Transverse colon (tissue), 4 donors: ENCODE measurements around the gene PDLIM7. TPM values are rescaled to one million over a fixed set of nuclear protein-coding genes. Genes with fewer than 3 reads are reported as not detected.
A peak's percentile ranks its signal among the peaks of the same experiment; 100 is the strongest.

Source experiments
- DNase-seq: peaks from one replicate; pipeline ENCODE4 v3.0.0-alpha.2; 2019
- H3K27ac ChIP-seq, 4 donors: fragments of 200-600 bp; sonication (generic); 2 replicates each; pipeline ENCODE4 v1.5.1; 2016 to 2018; ENCODE audit warnings: inconsistent platforms in 4 of 4
- H3K27me3 ChIP-seq: fragments of 200-600 bp; sonication (generic); 2 replicates; pipeline ENCODE4 v1.5.1; 2017; ENCODE audit warnings: inconsistent platforms
- H3K36me3 ChIP-seq, 4 donors: fragments of 200-600 bp; sonication (generic); 2 replicates each; pipeline ENCODE4 v1.5.1; 2017 to 2019; ENCODE audit warnings: inconsistent platforms in 4 of 4
- H3K4me1 ChIP-seq, 4 donors: fragments of 200-600 bp; sonication (generic); 2 replicates each; pipeline ENCODE4 v1.5.1; 2017 to 2020; ENCODE audit warnings: inconsistent platforms in 4 of 4
- H3K4me3 ChIP-seq, 4 donors: fragments of 200-600 bp; sonication (generic); 1 replicate in 1 of 4; 2 replicates in 3 of 4; pipeline versions ENCODE4 v1.5.1 to v1.6.1; 2017 to 2019; ENCODE audit warnings: inconsistent platforms in 4 of 4
- H3K9me3 ChIP-seq, 2 donors: fragments of 200-600 bp; sonication (generic); 2 replicates each; pipeline ENCODE4 v1.5.1; 2017 to 2019; ENCODE audit warnings: inconsistent platforms in 2 of 2
- EP300 ChIP-seq: sonication (generic); formaldehyde crosslinking; IDR thresholded peaks from one replicate; pipeline ENCODE4 v1.6.1; 2017; ENCODE audit warnings: antibody characterized with exemption, low read depth
- POLR2A ChIP-seq: fragments of 450-650 bp; IDR thresholded peaks from one replicate; pipeline ENCODE4 v1.6.1; 2016; ENCODE audit warnings: antibody characterized with exemption, mild to moderate bottlenecking, moderate library complexity
- POLR2AphosphoS5 ChIP-seq, 3 donors: sonication (generic); formaldehyde crosslinking; IDR thresholded peaks; one replicate each; pipeline ENCODE4 v1.6.1; 2016; ENCODE audit warnings: antibody characterized with exemption in 3 of 3
- WGBS, 2 donors: methylation state at CpG; one replicate each; pipeline ENCODE4 v1.1.5; 2018; ENCODE audit warnings: low coverage in 1 of 2; 5-methylcytosine and 5-hydroxymethylcytosine counted together
- in situ Hi-C, 4 donors: fragments of 200-750 bp; cut with MboI; loops; one replicate each; pipeline versions ENCODE4 v1.15.0 to v1.15.1; 2017; ENCODE audit warnings: low sequenced_read_pairs in 3 of 4, low pct_ligation_motif_present in 1 of 4, low pct_unique_long_range_greater_than_20kb in 1 of 4
- intact Hi-C: fragments of 100-400 bp; cut with DNase I; formaldehyde crosslinking; loops from one replicate; pipeline ENCODE4 v1.15.1; 2023; ENCODE audit warnings: low total_unique reads
- total RNA-seq, 4 donors: library from RNA; depleted of rRNA; stranded (reverse); fragments of >200 nt; gene quantifications; one replicate each; pipeline ENCODE4 v1.1.0, GENCODE V29; 2016
- TF ChIP-seq, protein P1 (sequence below), 5 experiments: fragments of 200-600 bp in 3 of 5; fragments of 450-650 bp in 2 of 5; sonication (generic) in 3 of 5; IDR thresholded peaks; 1 replicate in 2 of 5; 2 replicates in 3 of 5; pipeline ENCODE4 v1.5.1; 2016 to 2017; ENCODE audit warnings: antibody characterized with exemption in 5 of 5, inconsistent platforms in 3 of 5, mild to moderate bottlenecking in 2 of 5, moderate library complexity in 1 of 5

The PDLIM7 gene
- total RNA-seq, 4 donors from 2014 or later: 52.6 to 256 (median 78.6) TPM

DNA sequence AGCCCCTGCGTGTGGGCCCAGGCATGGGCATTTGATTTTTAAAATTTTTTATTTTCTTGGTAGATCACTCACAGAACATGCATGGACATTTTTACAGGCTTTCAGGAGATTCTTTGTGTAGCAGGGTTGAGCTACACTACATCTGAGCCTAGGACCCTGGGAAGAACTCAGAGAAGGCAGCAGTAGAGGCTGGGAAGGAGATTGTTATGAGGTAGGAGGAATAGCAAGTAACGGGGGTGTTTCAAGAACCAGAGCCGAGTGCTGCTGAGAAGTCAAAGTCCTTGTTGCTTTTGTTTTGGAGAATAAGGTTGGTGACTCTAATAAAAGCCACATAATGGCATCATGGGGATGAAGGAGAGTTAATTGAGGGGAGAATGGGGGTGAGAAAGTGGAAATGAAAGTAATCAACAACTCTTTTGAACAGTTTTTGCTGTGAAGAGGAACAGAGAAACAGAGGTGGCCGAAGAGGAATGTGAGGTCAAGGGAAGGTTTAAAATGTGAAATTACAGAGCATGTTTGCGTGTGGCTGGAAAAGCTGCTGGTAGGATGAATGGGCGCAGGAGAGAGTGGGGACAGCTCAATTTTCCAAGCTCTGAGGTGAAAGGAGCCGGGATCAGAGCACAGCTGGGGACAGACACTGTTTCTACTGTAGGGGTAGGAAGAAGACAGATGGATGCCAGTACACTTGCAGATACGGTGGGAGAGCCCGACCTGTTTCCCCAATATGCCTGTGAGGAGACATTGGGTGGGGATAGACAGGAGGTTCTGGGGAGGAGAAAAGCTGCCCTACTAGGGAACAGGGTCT, 4.7 kb upstream of the PDLIM7 start:
- TF ChIP-seq POLR2AphosphoS5 (IDR thresholded peaks at IDR 0.05) (no peak), EP300 (no peak), POLR2A (no peak)
- TF ChIP-seq, protein P1, sequence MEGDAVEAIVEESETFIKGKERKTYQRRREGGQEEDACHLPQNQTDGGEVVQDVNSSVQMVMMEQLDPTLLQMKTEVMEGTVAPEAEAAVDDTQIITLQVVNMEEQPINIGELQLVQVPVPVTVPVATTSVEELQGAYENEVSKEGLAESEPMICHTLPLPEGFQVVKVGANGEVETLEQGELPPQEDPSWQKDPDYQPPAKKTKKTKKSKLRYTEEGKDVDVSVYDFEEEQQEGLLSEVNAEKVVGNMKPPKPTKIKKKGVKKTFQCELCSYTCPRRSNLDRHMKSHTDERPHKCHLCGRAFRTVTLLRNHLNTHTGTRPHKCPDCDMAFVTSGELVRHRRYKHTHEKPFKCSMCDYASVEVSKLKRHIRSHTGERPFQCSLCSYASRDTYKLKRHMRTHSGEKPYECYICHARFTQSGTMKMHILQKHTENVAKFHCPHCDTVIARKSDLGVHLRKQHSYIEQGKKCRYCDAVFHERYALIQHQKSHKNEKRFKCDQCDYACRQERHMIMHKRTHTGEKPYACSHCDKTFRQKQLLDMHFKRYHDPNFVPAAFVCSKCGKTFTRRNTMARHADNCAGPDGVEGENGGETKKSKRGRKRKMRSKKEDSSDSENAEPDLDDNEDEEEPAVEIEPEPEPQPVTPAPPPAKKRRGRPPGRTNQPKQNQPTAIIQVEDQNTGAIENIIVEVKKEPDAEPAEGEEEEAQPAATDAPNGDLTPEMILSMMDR (IDR thresholded peaks at IDR 0.05): no peak
- Histone ChIP-seq H3K27ac (no peak overlapping the region), H3K9me3 (no peaks in the 10 kb centered on the region), H3K36me3 (no peaks in the 10 kb centered on the region), H3K4me1 (peaks cover 4 to 20% (median 13%) of the 10 kb centered on the region in 4 donors), H3K27me3 (peaks cover 10% of the 10 kb centered on the region), H3K4me3 (no peak overlapping the region)
- no peak for DNase-seq
- in situ Hi-C loops: loop anchor here in 2 of 4 donors (10.0 to 25.0 kb wide), 2 partner anchors 107 to 115 kb away; partner anchors contain the start of gene SLC34A1 (in 1 of the 2)
- 49 to 55% methylated on average over 8 to 9 of the region's 9 CpGs for WGBS, 2 donors
- intact Hi-C loops: loop anchor here (2.0 kb wide), 1 partner anchor 109 kb away; no protein-coding TSS in a partner anchor

DNA sequence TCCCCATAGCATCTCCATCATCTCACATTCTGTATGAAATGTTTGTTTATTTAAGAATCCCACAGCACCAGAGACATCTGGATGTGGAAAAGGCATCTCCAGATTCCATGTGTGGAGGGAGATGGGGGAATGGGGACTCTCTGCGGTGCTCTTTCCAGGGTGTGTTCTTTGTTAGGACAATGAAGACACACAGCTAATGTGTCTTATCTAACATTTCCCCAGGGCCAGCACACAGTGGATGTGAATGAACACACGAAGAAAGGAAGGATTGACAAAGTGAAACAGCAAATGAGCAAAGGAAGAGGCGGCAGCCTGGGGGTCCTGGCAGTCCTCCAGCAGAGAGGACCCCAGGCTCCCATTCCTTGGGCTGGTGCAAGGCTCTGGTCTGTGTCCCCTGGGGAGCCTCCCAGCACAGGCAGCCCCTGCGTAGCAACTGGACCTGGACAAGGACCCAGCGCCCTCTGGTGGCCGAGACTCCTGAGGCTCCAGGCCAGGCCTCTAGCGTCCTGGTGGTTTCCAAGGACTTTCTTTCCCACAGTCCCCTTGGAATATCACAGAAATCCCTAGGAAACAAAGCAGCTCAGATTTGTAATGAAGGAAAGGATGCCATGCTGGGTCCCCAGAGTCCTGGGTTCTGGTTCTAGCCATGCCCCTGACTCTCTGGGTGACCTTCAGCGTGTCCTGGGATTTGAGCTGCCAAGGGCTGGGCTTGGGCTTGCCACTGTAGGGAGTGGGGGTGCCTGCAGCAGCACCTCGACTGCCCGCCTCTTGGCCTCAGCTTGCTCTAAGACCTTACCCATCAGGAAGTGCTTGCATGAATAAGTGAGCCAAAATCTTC, 3.5 kb upstream of the PDLIM7 start:
- peaks cover 10% of the 10 kb centered on the region for H3K27me3 ChIP-seq
- peak; percentile 91 for DNase-seq
- no peaks in the 10 kb centered on the region for H3K36me3 ChIP-seq
- no peak overlapping the region for H3K4me3 ChIP-seq
- intact Hi-C loops: loop anchor here (2.0 kb wide), 1 partner anchor 108 kb away; no protein-coding TSS in a partner anchor
- no peaks in the 10 kb centered on the region for H3K9me3 ChIP-seq
- H3K4me1 ChIP-seq: peaks cover 9 to 30% (median 19%) of the 10 kb centered on the region in 4 donors
- no peak for TF ChIP-seq POLR2AphosphoS5 (IDR thresholded peaks at IDR 0.05)
- TF ChIP-seq, protein P1 (IDR thresholded peaks at IDR 0.05): peak; percentile 85 to 95 (median 93)
- 0 to 18% methylated on average over 2 to 10 of the region's 10 CpGs for WGBS, 2 donors
- peak overlapping the region in 3 of 4 donors; percentile 14 to 17 (median 14) for H3K27ac ChIP-seq
- in situ Hi-C loops: loop anchor here in 2 of 4 donors (10.0 to 25.0 kb wide), 2 partner anchors 106 to 114 kb away; partner anchors contain the start of gene SLC34A1 (in 1 of the 2)

DNA sequence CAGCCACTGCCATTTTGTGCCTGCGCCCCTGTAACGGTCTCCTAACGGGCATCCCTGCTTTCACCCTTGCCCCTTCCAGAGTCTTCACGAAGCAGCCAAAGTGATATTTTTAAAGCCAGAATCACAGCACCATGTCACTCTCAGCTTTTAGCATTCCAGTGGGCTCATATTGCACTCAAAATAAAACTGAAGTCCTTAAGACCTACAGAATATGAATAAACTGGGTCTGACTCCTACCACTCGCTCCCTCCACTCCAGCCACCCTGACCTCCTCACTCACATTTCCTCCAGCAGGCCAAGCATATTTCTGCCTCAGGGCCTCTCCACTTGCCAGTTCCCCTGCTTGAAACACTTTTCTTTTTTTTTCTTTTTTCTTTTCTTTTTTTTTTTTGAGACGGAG, 2.4 kb upstream of the PDLIM7 start:
- Histone ChIP-seq H3K27me3 (peaks cover 10% of the 10 kb centered on the region), H3K27ac (no peak overlapping the region), H3K36me3 (no peaks in the 10 kb centered on the region), H3K4me3 (no peak overlapping the region), H3K4me1 (peaks cover 9 to 40% (median 28%) of the 10 kb centered on the region in 4 donors), H3K9me3 (no peaks in the 10 kb centered on the region)
- no peak for DNase-seq
- intact Hi-C loops (loop anchor here (2.0 kb wide), 1 partner anchor 107 kb away; no protein-coding TSS in a partner anchor), in situ Hi-C loops (loop anchor here in 2 of 4 donors (10.0 to 25.0 kb wide), 2 partner anchors 105 to 113 kb away; partner anchors contain the start of gene SLC34A1 (in 1 of the 2))
- WGBS, 2 donors: 87 to 88% methylated on average over 6 of the region's 6 CpGs
- no peak for TF ChIP-seq POLR2AphosphoS5 (IDR thresholded peaks at IDR 0.05)
- no peak for TF ChIP-seq EP300
- TF ChIP-seq POLR2A: no peak
- TF ChIP-seq, protein P1 (IDR thresholded peaks at IDR 0.05): no peak
